Thymus (tissue), 11 donors: ENCODE data around the gene ARHGAP29. TPM values are rescaled to one million over a fixed set of nuclear protein-coding genes. Genes with fewer than 3 reads are reported as not detected.
"Not testable (repeated sequence)": the region's sequence is repeated elsewhere in the genome, so short reads cannot be mapped to it uniquely, and the experiment has no call there.

Source experiments
- DNase-seq, 9 donors: peaks; one replicate each; pipeline ENCODE4 v3.0.0-alpha.2; 2013; ENCODE audit warnings: low spot score in 9 of 9, low read depth in 6 of 9, missing footprints in 1 of 9
- H3K27ac ChIP-seq, 2 donors: one replicate each; pipeline ENCODE4 v1.5.1; 2013; ENCODE audit warnings: control low read depth in 1 of 2, low read depth in 1 of 2, low read length in 1 of 2, mild to moderate bottlenecking in 1 of 2, moderate library complexity in 1 of 2
- H3K27me3 ChIP-seq, 2 donors: one replicate each; pipeline ENCODE4 v1.5.1; 2013; ENCODE audit warnings: low read length in 1 of 2; ENCODE audit not compliant: control insufficient read depth in 2 of 2, insufficient read depth in 1 of 2
- H3K36me3 ChIP-seq, 2 donors: one replicate each; pipeline ENCODE4 v1.5.1; 2013; ENCODE audit warnings: low read length in 1 of 2, mild to moderate bottlenecking in 1 of 2, moderate library complexity in 1 of 2; ENCODE audit not compliant: control insufficient read depth in 2 of 2, insufficient read depth in 2 of 2
- H3K4me1 ChIP-seq, 2 donors: one replicate each; pipeline ENCODE4 v1.5.1; 2013; ENCODE audit warnings: low read length in 2 of 2; ENCODE audit not compliant: control insufficient read depth in 2 of 2, insufficient read depth in 2 of 2
- H3K4me3 ChIP-seq, 2 donors: one replicate each; pipeline ENCODE4 v1.5.1; 2013; ENCODE audit warnings: low read length in 2 of 2, control low read depth in 1 of 2, mild to moderate bottlenecking in 1 of 2
- H3K9me3 ChIP-seq, 2 donors: one replicate each; pipeline ENCODE4 v1.5.1; 2013; ENCODE audit warnings: low read length in 1 of 2, mild to moderate bottlenecking in 1 of 2; ENCODE audit not compliant: control insufficient read depth in 2 of 2, insufficient read depth in 1 of 2
- WGBS: extraction: QIAGEN DNeasy Blood & Tissue Kit; methylation state at CpG from one replicate; pipeline ENCODE4 v1.1.7; 2013; 5-methylcytosine and 5-hydroxymethylcytosine counted together
- polyA plus RNA-seq: library from polyadenylated mRNA; stranded (reverse); fragments of 200-250 nt; gene quantifications from one replicate; pipeline ENCODE4 v1.2.3, GENCODE V29; 2013
- total RNA-seq: library from RNA; stranded (reverse); fragments of 120-200 nt; gene quantifications from one replicate; pipeline ENCODE4 v1.2.4, GENCODE V29; 2013
- donor health status: healthy.

ARHGAP29 gene
- total and polyA plus RNA-seq, 2 donors, result 5.4 to 10.8 TPM

- DNase-seq, result no peak
- H3K27ac ChIP-seq, result no peak overlapping the region
- 97% methylated on average over 1 of the region's 1 CpG for WGBS
- H3K27me3 ChIP-seq, result no peaks in the 10 kb centered on the region
- no peak overlapping the region for H3K4me3 ChIP-seq
- no peaks in the 10 kb centered on the region for H3K36me3 ChIP-seq
- no peaks in the 10 kb centered on the region for H3K9me3 ChIP-seq
- no peaks in the 10 kb centered on the region for H3K4me1 ChIP-seq
Observed at GRCh38 chr1:94154989-94155388, 82.4 kb downstream of the ARHGAP29 start.

DNA sequence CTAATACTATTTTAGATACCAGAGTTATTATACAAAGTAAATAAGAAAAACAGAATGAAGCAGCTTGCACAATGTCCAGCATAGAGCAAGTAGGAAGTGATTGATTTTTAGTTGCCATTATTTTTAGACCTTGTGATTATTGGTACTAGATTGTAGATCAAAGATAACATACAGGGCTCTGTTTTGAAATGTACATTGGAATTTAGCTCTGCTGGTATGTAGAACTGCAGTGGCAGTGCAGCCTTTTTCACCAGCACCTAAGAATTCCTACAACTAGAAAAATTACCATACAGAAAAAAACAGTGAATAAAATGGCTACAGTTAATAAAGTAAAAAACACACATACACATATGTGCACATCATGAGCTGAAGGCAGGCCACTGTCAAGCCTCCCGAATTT lies 84.3 kb downstream of the ARHGAP29 start:
- Histone ChIP-seq H3K36me3 (no peaks in the 10 kb centered on the region), H3K27me3 (no peaks in the 10 kb centered on the region), H3K9me3 (no peaks in the 10 kb centered on the region), H3K4me3 (no peak overlapping the region), H3K27ac (no peak overlapping the region), H3K4me1 (no peaks in the 10 kb centered on the region)
- WGBS, result 91% methylated on average over 1 of the region's 1 CpG
- DNase-seq, result no peak

DNA sequence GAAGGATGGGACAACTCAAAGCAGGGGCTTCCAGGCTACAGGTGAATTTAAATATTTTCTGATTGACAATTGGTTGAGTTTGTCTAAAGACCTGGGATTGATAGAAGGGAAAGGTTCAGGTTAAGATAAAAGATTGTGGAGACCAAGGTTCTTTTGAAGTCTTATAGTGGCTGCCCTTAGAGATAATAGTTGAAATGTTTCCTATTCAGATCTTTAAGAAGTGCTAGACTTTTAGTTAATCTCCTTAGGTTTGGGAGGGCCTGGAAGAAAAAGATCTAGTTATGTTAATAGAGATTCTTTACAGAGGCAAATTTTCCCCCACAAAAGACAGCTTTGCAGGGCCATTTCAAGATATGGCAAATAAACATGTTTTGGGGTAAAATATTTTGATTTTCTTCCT lies 88.2 kb downstream of the ARHGAP29 start:
- H3K27ac ChIP-seq, H3K4me1 ChIP-seq, H3K9me3 ChIP-seq, H3K27me3 ChIP-seq, DNase-seq, H3K36me3 ChIP-seq, H3K4me3 ChIP-seq: not testable (repeated sequence)

DNA sequence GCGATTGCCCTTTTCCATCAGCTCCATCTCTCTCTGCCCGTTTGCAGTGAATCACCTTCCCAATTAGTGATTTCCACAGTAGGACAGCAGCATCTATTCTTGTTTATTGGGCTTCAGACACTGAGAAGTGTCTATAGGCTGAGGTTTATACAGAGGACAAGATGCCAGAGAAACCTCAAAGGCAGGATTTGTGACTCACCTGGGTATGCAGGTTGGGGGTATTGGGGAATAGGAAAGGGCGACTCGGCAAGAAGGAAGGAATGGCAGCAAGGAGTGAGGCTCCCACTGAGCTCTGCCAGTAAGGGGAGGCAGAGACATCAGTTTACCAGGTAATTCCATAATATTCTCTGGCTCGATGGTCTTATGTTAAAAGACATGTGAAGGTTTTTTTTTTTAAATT lies 91.1 kb downstream of the ARHGAP29 start:
- Histone ChIP-seq H3K4me3 (no peak overlapping the region), H3K9me3 (no peaks in the 10 kb centered on the region), H3K27ac (no peak overlapping the region), H3K36me3 (no peaks in the 10 kb centered on the region), H3K27me3 (no peaks in the 10 kb centered on the region), H3K4me1 (no peaks in the 10 kb centered on the region)
- DNase-seq, result no peak
- 97% methylated on average over 5 of the region's 5 CpGs for WGBS

GRCh38 chr1:94144836-94145235 lies 92.5 kb downstream of the ARHGAP29 start:
- 100% methylated on average over 1 of the region's 1 CpG for WGBS
- Histone ChIP-seq H3K4me3 (no peak overlapping the region), H3K36me3 (no peaks in the 10 kb centered on the region), H3K27ac (no peak overlapping the region), H3K4me1 (no peaks in the 10 kb centered on the region), H3K27me3 (no peaks in the 10 kb centered on the region), H3K9me3 (no peaks in the 10 kb centered on the region)
- no peak for DNase-seq

DNA sequence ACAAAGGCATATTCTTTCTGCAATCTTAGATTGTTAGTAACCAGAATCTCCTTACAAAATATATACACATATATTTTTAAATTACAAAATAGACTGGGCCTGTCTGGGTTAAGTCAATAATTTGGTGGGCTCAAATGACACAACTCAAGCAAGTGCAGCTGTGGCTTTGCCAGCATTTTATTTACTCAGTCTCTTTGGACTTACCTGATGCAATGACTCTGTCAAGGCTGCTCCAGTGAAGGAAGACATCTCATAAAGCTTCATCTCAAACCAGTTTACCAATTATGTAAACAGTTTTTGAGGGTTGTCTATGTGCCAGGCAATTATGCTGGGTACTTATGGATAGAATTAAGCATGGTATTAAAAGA lies 93.6 kb downstream of the ARHGAP29 start:
- H3K9me3 ChIP-seq, result no peaks in the 10 kb centered on the region
- H3K27ac ChIP-seq, result no peak overlapping the region
- DNase-seq, result no peak
- no peak overlapping the region for H3K4me3 ChIP-seq
- H3K27me3 ChIP-seq, result no peaks in the 10 kb centered on the region
- H3K36me3 ChIP-seq, result no peaks in the 10 kb centered on the region
- H3K4me1 ChIP-seq, result no peaks in the 10 kb centered on the region

DNA sequence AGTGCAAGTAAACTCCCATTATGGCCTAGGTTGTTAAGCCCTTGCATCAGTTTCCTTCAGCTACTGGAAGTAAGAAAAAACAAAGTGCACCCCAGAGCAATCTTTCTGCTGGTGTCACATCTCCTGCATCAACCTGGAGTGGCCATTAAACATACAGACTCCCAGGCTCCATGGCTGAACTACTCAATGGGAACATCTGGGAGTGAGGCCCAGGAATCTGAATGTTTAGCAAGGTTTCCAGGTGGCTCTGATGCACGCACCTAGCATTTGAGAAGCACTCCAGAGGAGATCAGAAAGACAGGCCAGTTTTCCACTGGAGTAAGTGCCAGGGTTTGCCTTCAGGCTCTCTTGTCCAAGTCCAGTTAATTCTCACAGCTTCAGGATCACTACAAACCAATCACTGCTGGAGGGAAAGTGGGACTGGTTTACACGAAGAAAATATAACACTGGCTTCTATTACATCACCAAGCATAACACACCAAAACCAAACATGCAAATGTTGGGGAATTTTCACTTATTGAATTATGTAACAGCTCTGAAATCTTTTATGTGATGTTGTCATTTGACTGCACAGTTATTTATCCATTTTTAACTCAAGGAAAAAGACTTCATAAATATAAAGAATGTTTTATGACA lies 94.1 kb downstream of the ARHGAP29 start:
- Histone ChIP-seq H3K4me3 (no peak overlapping the region), H3K4me1 (no peaks in the 10 kb centered on the region), H3K27me3 (no peaks in the 10 kb centered on the region), H3K36me3 (no peaks in the 10 kb centered on the region), H3K27ac (no peak overlapping the region), H3K9me3 (no peaks in the 10 kb centered on the region)
- no peak for DNase-seq
- WGBS, result 92% methylated on average over 2 of the region's 2 CpGs

DNA sequence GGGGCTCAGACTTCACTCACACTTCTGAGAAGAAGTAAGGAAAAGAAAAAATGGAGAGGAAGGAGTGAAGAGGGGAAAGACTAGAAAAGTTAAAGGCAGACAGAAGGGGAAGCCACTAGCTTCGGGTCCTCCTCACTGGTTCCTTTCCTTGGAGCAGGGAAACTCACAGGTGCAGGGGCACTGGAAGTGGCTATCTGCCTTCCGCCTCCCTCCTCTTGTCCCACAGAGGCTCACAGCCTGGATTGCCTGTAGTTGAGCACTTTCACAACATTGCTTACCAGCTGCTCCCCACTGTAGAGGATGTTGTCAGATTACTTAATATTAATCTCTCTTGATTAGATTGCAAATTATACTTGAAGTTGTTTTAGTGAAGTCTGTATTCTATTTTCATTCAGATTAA lies 94.8 kb downstream of the ARHGAP29 start:
- Histone ChIP-seq H3K9me3 (no peaks in the 10 kb centered on the region), H3K4me1 (no peaks in the 10 kb centered on the region), H3K36me3 (no peaks in the 10 kb centered on the region), H3K4me3 (no peak overlapping the region), H3K27ac (no peak overlapping the region), H3K27me3 (no peaks in the 10 kb centered on the region)
- DNase-seq, result no peak
- WGBS, result 88% methylated on average over 2 of the region's 2 CpGs

DNA sequence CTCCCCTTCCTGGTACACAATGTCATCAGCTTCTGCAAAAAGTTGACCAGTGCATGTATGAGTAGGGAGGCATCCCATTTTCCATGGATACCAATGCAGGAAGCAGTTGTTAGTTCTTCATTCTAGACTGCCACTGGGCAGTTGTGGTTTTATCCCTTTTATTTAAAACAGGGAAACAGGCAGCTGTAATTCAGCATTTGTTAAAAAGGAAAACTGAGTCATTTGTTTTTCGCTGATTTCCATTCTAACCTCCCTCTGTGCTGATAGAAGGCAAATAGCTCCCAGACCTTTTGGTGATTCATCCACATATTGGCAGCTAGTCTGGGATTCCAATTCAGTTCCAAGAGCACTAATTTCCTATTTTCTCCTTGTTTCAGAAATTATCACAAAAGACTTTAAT lies 95.4 kb downstream of the ARHGAP29 start:
- DNase-seq, result no peak
- no peaks in the 10 kb centered on the region for H3K9me3 ChIP-seq
- H3K36me3 ChIP-seq, result no peaks in the 10 kb centered on the region
- no peak overlapping the region for H3K4me3 ChIP-seq
- no peaks in the 10 kb centered on the region for H3K27me3 ChIP-seq
- H3K4me1 ChIP-seq, result no peaks in the 10 kb centered on the region
- H3K27ac ChIP-seq, result no peak overlapping the region
- 100% methylated on average over 1 of the region's 1 CpG for WGBS

DNA sequence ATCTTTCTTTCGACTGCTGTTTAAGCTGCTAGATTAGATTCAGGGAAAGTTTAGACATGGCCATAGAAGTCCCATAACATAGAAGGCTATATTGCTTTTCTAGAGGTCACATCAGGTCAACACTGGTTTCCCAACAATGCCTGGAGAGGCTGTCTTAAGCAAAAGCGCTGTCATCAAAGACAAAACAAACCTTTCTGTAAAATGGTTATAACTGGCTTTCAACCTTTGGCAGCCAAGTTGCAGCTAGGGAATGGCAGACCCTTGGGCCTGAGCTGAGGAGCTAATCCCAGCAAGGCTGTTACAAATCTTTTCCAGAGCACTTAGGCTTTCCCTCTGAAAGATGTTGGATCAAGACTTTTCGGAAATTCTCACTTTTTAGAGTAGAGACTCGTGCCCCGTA lies 105.3 kb downstream of the ARHGAP29 start:
- Histone ChIP-seq H3K9me3 (peaks cover 0 to 6% of the 10 kb centered on the region in 2 donors), H3K4me1 (no peaks in the 10 kb centered on the region), H3K27me3 (no peaks in the 10 kb centered on the region), H3K27ac (no peak overlapping the region), H3K36me3 (no peaks in the 10 kb centered on the region), H3K4me3 (no peak overlapping the region)
- no peak for DNase-seq
- 96% methylated on average over 5 of the region's 5 CpGs for WGBS
